NCI-H146 treated with DMSO at 0.1 percent for 48 hours (cell line): ENCODE data around the gene HSD11B1L.

ENCODE experiments used
- DNase-seq: peaks from one replicate; lab custom pipeline; 2025; ENCODE audit not compliant: unreplicated experiment; lab: John Stamatoyannopoulos, UW

The HSD11B1L gene

GRCh38 chr19:5666921-5667610 is 13.8 kb upstream of the HSD11B1L start:
- no peak for DNase-seq

GRCh38 chr19:5667751-5668271 is 13.0 kb upstream of the HSD11B1L start:
- no peak for DNase-seq

GRCh38 chr19:5669212-5669611 is 11.6 kb upstream of the HSD11B1L start:
- no peak for DNase-seq

- no peak for DNase-seq
These were observed 9.2 kb upstream of the HSD11B1L start for GRCh38 chr19:5671600-5671999.

- no peak for DNase-seq
These were observed 7.9 kb upstream of the HSD11B1L start for GRCh38 chr19:5672708-5673459.

GRCh38 chr19:5673752-5674151 is 7.1 kb upstream of the HSD11B1L start:
- DNase-seq, result no peak

GRCh38 chr19:5674714-5675113 is 6.1 kb upstream of the HSD11B1L start:
- no peak for DNase-seq

- no peak for DNase-seq
These were observed 4.6 kb upstream of the HSD11B1L start for GRCh38 chr19:5676105-5676771.

- no peak for DNase-seq
These were observed 4.1 kb upstream of the HSD11B1L start for GRCh38 chr19:5676772-5677105.

GRCh38 chr19:5677136-5677535 is 3.7 kb upstream of the HSD11B1L start:
- DNase-seq, result no peak

- DNase-seq, result no peak
These were observed 3.2 kb upstream of the HSD11B1L start for GRCh38 chr19:5677580-5677979.

GRCh38 chr19:5678071-5678718 is 2.6 kb upstream of the HSD11B1L start:
- DNase-seq, result no peak

GRCh38 chr19:5679289-5680083 is 1.3 kb upstream of the HSD11B1L start:
- DNase-seq, result no peak

GRCh38 chr19:5680084-5680436 is 767 bp upstream of the HSD11B1L start:
- no peak for DNase-seq

- no peak for DNase-seq
These were observed 722 bp downstream of the HSD11B1L start for GRCh38 chr19:5681391-5682106.

GRCh38 chr19:5682107-5682482 is 1.3 kb downstream of the HSD11B1L start:
- no peak for DNase-seq

GRCh38 chr19:5683177-5683886 is 2.5 kb downstream of the HSD11B1L start:
- no peak for DNase-seq

- no peak for DNase-seq
These were observed 4.0 kb downstream of the HSD11B1L start for GRCh38 chr19:5684694-5685430.

- DNase-seq, result no peak
These were observed 5.5 kb downstream of the HSD11B1L start for GRCh38 chr19:5686326-5686646.
